Neural cell (in vitro differentiated cells): ENCODE results near the gene NEDD1. TPM values are rescaled to one million over a fixed set of nuclear protein-coding genes. Genes with fewer than 3 reads are reported as not detected.

Source experiments
- polyA plus RNA-seq: library from polyadenylated mRNA; depleted of rRNA; stranded (reverse); fragments of >200 nt; gene quantifications from 2 replicates; pipeline ENCODE4 v1.2.3, GENCODE V29; 2014
- small RNA-seq, 3 experiments: library from RNA; depleted of rRNA; stranded (forward); fragments of <200 nt; gene quantifications; one replicate each; pipeline ENCODE3, GENCODE V24; 2012

The NEDD1 gene
- polyA plus RNA-seq, 1 donor from 2014 or later: 3.8 TPM

Small RNA genes within 50 kb of the gene (small RNA-seq; reads per million reads assigned to genes)
- 0 to 1.2 (median 0) reads per million in 3 experiments for gene RF00019
